Measurements from ENCODE around the gene TRPM5.

The TRPM5 gene

DNA sequence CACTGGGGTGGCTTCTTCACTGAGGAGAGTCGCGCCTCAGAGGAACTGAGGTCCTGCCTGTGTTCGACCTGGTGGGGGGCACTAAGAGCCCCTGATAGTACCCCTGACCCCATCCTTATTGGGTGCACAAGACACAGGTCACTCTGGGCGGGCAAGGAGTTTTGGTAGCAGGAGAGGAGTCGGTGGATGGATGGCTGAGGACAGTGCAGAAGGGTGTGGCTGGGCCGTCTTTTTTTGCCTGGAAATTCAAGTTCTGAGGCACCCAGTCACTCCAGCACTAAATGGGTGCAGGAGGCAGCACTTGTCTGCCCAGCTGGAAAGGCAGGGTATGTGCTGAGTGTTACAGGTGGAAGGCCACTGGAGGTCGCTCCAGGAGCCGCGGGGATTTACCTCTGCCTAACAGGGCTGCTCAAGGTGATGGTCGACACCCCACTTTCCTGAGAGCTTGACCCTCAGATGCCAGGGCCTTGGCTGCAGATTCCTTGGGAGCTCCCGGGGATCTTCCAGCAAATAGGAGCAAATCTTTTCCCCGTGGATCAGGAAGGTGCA is 42.8 kb downstream of the TRPM5 start:
- no peak for DNase-seq

DNA sequence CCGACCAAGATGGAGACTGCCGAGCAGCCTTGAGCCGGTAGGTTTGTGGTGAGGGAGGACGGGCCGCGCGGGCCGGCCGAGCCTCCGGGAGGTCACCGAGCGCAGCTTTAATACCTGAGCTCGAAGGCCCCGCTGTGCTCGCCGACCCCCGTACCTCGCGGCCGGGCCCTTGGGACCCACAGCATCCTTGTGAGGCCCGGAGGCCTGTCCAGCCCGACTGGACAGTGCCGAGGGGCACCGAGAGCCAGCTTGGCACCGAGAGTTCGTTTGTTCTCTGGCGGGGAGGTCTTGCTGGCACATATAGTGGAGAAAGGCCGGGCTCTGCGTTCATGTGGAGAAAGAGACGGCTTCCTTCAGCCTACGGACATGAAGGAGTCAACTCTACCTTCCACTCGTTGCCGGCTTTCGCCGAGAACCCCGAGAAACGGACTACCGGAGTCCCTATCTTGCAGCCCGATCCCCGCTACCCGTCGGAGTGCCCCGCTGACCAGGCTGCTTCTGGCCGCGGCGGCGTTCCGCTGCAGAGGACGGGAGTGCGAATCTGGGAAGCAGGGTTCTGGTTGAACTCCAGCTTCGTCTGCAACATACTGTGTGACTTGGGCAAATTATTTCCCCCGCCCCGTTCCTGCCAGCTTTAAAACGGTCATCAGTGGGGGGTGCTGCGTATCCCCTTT is 43.4 kb downstream of the TRPM5 start:
- no peak for DNase-seq

DNA sequence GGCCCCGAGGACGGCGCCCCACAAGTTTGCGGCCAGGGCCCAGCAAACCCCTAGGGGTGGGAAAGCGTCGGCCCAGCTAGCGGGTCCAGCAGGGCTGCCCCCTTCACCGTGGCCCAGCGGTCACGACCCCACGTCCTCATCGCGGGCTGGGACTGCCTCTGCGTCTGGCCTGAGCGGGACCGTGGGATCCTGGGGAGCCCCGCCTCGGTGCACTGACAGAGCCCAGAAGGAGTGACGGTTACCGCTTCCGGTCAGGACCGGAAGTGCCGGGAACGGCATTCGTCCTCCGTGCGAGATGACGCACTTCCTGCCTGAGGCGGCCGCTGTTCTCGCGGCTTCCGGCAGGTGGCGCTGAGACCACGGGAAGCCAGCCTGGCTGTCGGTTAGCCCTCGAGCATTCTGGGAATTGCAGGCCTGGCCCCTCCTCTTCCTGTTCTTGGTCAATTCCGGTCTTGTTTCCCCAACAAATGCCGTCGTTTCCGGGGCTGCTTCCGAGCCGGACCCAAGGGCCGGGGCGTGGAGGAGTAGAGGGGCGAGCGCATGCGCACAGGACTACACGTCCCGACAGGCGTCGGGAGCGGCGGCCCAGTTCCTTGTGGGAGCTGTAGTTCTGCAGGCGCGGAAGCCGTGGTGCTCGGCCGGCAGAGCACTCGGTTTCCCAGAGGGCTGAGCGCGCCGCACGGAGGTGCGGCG is 44.1 kb downstream of the TRPM5 start, which contains the start of gene TSSC4:
TSS of gene TSSC4 (plus strand) at position 682 of the 693 bp plus-strand sequence. CDS start 1,884 bp downstream, outside the sequence.
- DNase-seq, result peak; percentile 100

DNA sequence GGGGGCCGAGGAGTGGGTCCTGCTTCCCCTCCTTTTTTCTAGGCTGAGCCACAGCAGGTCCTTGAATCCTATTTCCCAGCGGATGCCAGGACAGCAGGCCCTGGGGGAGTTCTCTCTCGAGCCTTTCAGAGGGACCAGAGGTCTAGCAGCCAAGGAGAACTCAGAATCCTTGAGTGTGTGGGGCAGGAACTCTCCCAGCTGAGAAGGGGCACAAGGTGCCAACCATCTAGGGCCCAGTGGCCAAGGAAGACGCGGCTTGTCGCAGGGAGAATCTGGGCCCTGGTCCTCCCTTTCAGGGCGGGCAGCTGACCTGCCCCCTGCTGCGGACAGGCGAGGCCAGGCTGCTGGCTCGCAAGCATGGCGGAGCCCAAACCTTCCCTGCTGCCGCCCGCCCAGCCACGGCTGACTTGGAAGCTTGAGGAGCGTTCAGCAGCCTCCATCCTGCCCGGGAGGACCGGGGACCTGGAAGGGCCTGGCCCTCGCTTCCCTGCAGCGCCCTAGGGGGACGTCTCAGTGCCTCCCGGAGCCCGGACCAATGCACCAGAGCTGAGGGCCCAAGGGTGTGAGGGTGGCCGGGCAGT is 44.7 kb downstream of the TRPM5 start:
- no peak for DNase-seq

DNA sequence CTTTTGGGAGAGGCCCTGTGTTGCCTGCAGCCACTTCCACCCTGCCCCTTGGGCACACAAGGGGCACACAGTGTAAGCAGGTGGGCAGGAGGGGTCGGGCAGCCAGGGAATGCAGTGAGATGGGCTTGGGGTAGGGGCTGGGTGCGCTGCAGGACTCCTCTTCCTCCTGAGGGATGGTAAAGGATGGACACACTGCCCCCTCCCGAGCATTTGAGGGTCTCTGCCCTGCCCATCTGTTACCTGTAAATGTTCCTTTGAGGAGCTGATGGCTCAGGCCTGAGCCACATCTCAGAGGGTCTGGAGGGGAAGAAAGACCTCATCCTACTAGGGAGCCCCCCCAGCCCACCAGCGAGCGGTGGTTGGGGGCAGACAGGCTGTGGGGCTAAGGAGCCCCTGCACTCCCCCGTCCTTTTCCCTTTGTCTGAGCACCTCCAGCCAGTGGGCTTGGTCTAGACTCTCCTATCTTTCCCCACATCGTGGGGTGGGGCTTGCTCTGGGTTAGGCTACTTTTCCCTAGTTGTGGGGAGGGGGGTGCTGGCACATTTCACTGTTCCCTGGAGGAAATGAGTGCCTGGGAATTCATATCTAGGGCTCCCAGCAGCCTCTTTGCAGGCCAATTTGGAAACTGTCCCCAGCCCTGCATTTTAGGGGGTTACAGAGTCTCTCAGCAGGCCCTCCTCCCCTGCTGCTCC is 45.5 kb downstream of the TRPM5 start:
- no peak for DNase-seq

DNA sequence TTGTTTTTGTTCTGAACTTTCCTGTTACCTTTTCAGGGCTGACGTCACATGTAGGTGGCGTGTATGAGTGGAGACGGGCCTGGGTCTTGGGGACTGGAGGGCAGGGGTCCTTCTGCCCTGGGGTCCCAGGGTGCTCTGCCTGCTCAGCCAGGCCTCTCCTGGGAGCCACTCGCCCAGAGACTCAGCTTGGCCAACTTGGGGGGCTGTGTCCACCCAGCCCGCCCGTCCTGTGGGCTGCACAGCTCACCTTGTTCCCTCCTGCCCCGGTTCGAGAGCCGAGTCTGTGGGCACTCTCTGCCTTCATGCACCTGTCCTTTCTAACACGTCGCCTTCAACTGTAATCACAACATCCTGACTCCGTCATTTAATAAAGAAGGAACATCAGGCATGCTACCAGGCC is 47.3 kb downstream of the TRPM5 start:
- no peak for DNase-seq

DNA sequence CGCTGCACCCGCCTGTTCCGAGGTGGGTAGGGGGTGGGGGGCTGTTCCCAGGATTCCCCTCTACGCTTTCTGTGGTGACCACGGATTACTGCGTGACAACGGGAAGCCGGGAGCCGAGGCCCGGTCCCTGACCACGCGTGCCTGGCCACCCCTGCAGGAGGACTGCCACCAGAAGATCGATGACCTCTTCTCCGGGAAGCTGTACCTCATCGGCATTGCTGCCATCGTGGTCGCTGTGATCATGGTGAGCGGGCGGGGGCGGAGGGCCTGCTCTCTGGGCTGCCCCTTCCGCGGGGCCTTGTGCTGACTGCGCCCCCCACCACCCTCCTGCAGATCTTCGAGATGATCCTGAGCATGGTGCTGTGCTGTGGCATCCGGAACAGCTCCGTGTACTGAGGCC is 47.8 kb downstream of the TRPM5 start:
- DNase-seq, result no peak

DNA sequence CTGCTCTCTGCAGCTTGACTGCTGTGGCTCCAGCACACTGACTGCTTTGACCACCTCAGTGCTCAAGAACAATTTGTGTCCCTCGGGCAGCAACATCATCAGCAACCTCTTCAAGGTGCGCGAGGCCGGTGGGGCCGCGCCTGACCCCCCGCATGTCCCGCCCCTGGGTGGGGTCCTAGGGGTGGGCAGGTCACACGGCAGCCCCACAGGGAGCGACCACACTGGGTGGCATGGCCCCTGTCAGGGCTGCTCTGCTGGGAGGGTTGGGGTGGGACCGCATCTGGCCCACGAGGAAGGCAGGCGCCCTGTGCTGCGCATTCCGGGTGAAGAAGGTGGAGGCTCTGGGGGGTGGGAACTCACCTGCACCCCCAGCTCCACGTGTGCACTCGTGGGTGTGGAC is 48.5 kb downstream of the TRPM5 start:
- no peak for DNase-seq

DNA sequence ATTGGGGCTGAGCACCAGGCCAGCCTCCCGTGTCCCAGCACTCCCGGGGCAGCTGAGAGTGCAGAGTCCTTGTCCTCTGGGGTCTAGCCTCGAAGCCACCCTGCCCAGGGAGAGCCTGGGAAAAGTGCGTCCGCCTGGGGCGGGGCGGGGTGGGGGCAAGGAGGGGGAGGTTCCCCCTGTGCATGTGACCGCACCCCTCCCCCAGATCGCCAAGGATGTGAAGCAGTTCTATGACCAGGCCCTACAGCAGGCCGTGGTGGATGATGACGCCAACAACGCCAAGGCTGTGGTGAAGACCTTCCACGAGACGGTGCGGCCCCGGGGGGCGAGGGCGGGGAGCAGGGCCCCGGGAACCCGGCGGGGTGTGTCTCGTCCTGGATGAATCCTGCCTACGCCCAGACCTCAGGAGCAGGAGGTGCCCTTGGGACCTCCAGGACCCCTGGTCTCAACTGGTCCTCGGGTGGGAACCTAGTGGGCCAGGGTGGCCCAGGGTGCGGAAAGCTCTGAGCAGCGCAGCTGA is 49.0 kb downstream of the TRPM5 start:
- no peak for DNase-seq

DNA sequence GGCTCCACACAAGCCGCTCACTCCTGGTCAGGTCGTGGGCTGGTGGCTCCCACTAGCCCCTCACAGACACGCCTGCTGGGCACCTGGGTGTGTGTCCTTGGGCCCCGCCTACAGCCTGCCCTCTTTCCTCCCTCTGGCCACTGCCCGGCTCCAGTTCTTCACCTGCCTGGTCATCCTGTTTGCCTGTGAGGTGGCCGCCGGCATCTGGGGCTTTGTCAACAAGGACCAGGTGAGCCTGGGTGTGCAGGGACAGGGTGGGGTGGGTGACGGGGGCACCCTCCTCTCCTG is 49.6 kb downstream of the TRPM5 start:
- DNase-seq, result no peak
